Measurements from ENCODE around the gene SOAT2. TPM values are rescaled to one million over a fixed set of nuclear protein-coding genes. Genes with fewer than 3 reads are reported as not detected.
A peak's percentile ranks its signal among the peaks of the same experiment; 100 is the strongest.

Gene SOAT2
- total RNA-seq, 1 experiment from 2014 or later = 0.06 TPM

DNA sequence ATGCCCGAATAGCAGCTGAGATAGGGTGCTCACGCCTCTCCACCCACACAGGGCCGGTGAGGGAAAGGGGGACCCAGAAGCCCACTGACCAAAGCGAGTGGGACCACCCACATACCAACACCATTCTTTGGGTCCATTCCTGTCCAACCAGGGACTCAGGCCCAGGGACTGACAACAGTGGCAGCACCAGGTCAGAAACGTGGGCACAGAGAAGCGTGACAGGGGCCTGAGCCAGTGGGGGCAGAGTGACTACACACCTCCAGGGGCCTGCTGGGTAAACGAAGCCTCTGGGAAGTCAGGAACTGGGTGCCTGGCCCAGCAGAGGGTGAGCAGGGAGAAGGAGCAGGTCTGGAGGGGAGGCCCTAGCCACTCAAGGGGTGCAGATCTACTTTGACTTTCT, 37.8 kb upstream of the SOAT2 start:
- DNase-seq (ENCODE audit: low spot score) = no peak

DNA sequence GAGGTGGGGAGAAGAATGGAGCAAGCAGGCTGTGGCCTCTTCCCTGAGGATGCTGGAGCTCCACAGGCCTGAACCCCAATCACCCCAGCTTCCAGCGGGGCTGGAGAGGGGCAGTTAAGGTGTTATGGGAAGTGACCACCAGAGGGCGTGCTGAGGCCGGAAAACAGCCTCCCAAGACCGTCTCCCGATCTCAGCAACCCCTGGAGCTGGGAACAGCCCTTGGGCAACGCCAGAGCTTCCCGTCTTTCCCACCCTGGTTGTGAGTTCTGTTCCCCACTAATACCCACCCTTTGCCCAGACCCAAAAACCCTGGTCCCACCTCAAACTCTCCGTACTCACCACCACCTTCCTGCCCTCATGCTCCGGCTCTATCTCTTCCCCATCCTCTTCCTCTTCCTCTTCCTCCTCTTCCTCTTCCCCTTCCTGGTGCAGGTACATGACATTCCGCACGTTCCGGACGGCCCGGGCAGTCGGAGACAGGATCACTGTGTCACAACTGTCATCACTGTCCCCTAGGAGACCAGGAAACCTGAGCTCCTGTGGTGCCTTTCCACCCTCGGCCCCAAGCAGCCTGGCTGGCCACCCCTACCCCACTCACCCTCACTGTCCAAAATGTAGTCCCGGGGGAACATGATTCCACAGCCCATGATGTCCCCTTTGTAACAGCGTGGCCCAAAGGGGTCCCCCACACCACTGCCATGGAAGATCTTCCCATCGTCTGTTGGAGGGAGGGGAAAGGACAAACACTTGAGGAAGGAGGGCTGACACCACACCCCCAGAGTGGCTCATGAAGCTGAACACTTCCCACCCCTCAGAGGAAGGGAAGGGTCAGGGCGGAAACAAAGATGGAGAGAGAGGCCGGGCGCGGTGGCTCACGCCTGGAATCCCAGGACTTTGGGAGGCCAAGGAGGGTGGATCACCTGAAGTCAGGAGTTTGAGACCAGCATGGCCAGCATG, 37.0 kb upstream of the SOAT2 start:
- DNase-seq (ENCODE audit: low spot score) = peak; percentile 71

DNA sequence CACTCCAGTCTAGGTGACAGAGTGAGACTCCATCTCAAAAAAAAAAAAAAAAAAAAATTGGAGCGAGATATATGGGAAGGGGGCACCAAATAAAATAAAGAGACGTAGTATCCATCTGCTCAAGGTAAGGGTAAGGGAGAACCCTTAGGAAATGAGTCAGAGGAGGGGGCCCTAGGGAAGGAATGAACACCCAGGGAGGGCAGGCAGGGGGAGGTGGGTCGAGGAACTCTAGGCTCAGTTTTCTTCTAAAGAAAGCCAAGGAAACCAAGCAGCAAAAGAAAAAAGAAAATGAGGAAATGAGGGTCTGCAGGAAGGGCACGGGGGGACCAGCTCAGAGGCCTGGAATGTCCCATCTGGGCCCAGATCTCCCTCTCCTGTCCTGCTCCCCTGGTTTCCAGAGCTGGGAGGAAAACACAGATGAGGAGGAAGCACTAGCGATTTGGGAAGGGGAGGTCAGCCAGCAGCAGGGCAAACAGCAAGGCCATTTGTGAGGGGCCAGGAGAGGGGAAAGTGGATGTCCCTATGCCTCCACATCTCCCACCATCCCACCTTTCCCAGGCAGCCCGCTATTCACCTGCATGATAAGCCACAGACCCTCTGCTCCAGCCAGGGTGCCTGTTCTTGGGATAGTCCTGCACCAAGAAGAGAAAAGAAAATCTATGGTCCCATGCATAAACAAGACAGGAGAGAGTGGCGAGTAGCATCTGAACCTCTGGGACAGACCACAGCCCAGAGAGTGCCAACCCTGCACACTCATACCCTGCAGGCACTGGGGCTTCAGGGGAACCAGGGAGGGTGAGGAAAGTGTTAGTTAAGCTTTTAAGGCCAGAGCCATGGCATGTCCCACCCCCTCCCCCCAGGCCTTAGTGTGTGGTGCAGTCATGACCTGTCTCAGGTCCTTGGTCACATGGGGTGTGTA, 36.0 kb upstream of the SOAT2 start:
- DNase-seq (ENCODE audit: low spot score) = no peak

DNA sequence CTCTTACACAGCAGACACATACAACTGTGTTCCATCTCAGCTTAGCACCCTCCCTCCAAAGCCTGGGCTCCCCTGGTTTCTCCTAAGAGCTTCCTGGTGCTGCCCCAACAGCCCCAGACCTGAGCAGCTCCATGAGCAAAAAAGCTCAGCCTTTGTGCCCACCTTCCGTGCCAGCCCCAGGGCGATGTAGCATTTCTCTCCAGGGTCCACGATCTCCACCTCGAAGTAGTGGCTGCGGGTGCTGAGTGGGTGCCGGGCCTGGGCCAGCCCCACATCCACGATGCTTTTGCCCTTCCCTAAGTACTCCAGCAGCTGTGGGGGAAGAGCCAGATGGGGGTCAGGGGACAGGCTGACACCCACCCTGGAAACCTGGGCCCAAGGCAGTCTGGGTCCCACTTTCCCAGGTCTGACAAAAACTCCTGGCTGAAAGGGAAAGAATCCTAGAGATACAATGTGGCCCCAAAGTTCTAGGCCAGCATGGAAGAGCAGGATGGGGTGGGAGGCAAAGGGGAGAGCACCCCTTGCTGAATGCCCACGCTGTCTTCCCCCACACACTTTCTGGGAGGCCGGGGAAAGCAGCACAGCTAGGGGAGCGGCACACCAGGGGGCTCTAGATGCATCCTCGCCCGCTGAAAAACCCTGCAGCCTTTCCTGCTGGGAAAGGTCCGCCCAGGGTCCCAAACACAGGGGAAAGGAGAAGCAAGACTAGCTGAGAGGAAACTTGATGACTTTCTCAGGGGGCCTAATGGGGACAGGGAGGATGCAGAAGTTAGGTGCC, 35.1 kb upstream of the SOAT2 start:
- no peak for DNase-seq (ENCODE audit: low spot score)

DNA sequence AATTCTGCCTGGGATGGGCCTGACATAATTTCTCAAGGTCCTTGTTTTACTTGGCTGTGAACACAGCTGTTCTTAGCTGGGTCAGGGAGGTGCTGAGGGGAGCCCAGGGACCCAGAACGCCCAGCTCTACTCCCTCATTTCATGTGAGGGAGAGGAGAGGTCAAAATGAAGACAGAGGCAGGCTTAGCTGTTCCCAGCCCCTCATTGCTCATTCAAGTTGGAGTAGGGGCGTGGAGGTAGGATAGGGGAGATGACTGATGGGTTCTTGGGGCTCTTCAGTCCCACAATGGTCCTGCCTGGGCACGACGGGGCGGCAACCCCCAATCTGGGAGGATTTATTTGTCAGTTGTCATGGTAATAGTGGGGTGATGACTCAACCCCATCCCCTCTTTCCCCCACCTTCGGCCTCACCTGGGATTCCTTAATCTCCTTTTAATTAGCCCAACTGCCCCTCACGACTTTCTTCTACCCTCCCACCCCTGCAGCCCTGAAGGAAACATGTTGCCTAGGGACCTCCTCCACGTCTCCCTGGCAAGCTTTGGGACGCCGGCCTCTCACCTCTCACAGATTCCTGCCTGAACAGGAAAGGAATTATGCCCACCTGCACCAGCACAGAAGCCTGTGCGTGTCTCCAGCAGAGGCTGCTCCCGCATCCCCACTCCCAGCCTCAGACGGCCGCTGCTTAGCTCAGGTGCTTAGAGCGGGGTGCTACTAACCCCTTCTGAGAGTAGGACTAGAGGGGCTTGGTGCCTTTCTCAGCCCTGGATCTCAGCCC, 34.3 kb upstream of the SOAT2 start:
- DNase-seq (ENCODE audit: low spot score) = no peak

DNA sequence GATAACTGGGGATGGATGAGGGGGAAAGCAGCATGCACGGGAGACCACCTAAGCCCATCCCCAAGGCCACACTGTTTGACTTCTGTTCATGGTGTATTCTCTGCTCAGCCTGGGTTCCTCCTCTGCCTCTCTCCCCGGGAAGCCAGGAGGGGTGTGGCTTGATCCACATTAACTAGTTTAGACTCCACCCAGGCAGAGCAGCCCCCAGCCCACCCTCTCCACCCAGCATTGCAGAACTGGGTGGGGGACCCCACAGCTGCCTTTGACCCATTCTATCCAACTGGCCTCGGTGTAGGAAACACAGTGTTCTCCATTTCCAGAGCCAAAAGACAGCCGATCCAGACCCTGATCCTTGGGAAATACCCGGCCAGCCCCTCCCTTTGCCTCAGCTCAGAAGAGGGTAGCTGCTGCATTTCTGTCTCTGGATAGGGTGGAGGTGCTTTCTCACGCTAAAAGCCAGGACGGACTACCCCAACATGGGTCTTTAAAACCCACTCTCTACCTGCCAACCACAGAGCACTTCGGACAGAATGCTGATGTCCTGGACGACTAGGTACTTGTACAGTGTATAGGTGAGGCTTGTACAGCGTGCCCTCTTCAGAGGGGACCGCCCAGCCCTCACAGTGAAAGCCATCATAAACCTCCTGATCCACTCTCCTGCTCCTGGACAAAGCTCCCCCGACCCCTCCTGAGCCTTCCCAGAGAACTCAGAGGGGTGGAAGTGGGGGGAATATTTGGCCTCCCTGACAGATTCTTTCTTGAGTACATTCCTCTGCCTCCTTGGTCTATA, 33.5 kb upstream of the SOAT2 start:
- no peak for DNase-seq (ENCODE audit: low spot score)

DNA sequence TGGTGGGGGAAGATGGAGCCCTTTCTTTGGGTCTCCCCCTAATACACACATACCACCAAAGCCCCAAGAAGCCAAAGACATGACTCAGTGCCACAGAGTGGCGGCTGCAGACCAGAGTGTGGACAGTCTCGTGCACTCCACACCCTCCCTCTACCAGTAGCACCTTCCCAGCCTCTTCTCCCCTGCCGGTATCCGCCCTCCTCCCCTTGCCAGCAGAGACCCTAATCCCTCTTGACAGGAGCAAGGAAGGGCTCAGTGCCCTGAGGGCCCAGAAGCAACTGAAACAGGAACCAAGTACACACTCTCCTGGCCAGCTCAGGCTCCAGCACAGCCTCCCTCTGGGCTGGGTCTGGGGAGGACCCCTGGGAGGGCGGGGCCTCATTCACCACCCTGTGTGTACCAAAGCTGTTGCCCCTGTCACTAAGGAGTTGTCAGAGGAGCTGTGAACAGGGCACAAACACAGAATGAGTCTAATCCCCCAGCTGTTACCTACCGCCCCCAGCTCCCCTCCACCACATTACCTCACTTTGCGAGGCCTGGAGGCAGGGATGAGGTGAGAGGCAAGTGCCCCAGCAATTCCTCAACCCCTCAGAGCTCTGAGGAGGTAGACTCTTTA, 32.3 kb upstream of the SOAT2 start:
- no peak for DNase-seq (ENCODE audit: low spot score)

DNA sequence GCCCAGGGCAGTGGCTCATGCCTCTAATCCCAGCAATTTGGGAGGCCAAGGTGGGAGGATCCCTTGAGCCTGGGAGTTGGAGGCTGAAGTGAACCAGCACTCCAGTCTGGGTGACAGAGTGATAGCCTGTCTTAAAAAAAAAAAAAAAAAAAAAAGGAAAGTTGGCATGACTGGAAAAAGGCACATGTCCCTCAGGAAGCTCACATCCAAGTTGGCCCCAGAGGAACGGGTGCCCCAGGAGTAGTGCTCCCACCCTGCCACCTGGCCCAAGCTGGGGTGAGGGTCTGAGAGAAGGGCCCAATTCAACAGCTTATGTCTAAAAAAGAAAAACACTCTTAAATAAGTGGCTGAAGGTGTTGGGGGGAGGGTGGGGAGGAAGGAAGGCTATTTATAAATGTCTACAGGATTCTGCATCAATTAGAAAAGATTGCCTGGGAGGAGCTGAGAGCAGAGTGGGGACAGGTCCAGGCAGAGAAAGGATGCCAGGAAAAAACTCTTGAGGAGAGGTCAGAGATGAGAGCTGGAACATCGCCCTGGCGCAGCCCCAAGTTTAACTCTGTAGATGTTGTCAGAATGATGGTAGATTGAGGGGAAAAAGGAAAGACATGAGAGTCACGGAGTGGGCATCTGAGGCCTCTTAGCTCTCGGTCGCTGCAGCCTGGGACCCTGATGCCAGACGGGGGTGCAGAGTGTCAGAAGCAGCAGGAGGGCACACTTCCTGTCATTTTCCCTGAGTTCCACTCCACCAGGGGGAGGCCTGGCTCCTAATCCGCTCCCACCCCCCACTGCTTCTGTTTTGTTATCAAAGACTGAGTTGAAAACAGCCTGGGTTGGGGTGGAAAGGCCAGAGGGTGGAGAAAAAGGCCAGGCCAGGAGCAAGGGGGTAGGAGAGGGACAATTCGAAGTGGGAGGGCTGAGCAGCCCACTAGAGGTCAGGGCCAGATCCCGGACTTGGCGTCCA, 31.4 kb upstream of the SOAT2 start:
- no peak for DNase-seq (ENCODE audit: low spot score)

DNA sequence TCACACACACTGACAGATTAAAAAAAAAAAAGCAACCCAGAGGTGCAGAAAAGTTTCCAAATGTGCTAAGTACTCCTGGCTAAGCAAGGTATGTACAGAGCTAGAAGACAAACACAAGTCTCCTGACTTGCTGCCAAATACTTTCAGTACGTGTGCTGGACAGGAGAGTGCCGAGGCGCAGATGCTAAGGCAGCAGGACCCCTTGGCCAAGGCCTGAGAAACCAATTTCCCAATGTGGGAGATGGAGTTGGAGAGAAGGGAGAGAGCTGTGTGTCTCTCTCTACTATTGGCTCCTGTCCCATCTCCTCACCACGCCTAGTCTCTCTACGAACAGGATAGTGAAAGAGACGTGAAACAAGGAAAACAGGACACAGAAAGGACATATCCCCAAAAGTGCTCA, 29.4 kb upstream of the SOAT2 start:
- DNase-seq (ENCODE audit: low spot score) = no peak

DNA sequence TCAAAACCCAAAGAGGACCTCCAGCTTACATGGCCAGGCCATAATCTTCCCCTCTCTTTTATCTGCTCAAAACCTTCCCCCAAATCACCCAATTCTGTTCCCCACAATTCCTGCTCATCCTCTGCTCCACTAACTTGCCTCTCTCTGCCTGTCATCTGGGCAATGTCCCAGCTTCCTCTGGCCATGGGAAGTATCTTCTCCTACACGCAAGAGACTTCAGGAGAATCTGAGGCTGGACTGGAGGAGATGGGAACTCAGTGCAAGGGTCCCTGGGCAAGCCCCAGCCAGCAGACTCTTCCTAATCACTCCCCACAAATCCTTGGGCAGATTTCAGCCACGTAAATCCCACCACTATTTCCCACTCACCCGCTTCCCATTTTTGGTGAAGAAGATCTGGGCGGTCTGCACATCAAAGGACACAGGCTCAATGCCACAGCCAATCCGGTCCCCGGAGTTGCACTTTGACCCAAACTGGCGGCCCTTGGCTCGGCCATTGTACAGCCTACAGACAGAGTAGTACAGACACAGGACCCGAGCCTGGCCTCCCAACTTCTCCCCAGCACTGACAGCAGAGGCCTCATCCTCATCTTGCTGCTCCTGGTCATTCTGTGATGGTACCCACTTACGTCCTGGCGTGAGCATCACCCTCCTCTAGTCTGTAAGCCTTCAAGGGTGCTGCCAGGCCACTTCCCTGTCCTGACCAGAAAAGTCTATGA, 28.8 kb upstream of the SOAT2 start:
- DNase-seq (ENCODE audit: low spot score) = no peak

DNA sequence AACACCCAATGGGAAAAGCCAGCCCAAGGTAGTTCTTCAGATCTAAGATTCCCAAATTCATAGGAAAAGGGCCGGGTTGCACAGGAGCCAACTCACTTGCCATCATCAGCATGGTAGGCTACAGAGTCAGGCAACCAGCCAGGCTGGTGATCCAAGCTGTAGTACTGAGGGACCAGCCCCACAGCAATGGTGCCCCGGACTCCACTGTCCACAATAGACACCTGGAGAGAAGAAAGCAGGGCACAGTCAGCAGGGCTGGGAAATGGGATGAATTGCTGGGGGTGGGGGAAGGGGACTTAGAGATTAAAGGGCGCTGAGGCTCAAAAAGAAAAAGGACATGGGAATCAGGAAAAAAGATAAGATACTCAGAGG, 28.3 kb upstream of the SOAT2 start:
- DNase-seq (ENCODE audit: low spot score) = no peak

DNA sequence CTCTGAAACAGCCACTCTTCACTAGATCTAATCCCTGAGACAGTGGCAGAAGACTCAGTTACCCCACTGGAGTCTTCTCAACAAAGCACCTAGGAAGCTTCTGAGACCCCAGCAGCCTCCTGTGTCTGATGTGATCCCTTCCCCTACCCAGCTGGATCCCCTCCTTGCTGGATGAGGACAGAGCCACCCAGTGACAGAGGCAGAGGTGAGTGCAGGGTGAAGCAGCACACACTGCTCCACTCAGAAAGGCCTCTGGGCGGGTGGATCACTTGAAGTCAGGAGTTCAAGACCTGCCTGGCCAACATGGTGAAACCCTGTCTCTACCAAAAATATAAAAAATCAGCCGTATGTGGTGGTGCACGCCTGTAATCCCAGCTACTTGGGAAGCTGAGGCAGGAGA, 26.8 kb upstream of the SOAT2 start:
- DNase-seq (ENCODE audit: low spot score) = no peak

DNA sequence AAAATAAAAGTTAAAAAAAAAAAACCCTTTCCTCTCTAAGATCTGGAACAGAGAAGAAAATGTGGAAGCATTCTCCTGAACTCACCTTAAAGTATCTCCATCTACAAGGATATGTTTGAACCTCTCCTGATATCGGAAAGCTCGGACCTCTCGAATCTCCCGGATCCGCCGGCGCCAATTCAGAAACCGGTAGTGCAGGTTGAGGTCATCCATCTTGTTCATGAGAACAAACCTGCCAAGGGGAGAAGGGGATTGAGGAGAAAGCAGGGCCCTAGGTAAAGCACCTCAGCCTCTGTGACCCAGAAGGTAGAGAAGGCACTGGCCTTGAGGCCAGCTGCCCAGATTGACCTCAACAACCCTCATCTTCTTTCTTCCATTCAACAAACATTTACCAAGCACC, 26.3 kb upstream of the SOAT2 start:
- no peak for DNase-seq (ENCODE audit: low spot score)

DNA sequence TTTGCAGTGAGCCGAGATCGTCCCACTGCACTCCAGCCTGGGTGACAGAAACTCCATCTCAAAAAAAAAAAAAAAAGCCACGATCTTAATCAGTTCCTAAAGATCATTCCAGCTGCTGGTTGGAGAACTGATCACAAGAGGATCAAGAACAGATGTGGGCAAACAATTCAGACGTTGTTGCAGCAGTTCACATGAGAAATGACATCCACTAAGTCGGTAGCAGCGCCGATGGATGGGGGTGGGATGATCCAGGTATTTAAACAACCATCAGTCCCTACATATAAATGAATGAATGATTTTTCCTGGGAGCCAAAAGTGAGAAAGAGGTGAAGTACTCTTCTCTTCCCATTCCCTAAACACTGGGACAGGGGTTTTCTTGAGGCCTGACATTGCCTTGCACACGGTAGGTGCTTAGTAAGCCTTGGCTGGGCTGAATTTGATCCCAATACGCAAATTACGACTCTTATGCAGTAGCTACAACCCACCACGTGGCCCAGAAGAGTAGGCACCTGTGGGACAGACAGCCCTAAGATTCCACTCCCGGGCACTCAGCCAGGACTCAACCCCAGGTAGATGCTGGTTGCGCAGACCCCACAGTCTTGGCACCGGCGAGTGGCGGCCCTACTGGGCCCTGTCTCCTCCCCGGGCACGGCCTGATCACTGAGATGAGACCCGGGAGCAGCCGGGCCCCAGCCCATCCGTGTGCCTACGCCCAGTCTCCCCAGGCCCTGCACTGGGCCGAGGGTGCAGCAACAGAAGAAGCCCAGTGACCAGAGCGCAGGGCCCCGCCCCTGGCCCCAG, 24.7 kb upstream of the SOAT2 start:
- no peak for DNase-seq (ENCODE audit: low spot score)

DNA sequence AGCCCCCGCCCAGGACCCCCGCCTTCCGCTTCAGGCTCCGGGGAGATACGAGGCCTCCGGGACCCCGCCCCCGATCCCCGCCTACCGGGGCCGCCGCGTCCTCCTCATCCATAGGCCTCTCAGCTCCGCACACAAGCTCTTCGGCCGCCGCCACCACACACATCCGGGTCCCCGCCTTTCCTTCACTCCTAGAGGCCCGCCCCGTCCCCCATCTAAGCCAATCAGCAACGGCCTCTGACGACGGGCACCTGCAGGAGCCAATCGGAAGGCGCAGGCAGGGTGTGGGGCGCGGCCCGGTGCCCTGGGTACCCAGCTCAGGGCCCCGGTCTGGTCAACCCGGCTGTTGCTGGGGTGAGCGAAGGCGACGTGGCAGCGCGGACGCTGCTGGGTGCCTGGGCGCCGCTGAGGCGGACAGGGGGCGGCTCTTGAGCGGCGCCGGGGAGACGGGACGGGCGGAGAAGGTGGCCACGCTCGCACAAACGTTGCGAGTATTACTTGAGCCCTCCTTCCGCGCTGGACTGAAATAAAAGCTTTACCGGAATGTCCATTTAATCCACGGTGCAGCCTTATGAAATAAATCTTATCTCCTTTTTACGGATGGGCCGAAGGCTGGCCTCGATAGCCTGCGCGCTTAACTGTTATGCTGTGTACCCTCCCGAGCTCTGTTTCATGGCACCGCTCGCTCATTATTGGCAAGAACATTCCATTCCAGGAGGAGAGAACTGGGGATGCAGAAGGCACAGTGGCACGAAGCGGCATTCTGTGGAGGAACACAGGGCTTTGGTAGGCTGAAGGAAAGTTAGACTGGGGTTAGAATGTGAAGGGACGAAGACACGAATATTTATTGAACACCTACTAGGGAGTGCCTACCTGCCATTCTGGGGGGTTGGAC, 23.8 kb upstream of the SOAT2 start, which contains the start of gene SPRYD3:
SPRYD3 (minus strand) TSS at position 165 of the 892 bp plus-strand sequence; CDS start at position 108, 57 bp downstream.
- peak; percentile 93 for DNase-seq (ENCODE audit: low spot score)

DNA sequence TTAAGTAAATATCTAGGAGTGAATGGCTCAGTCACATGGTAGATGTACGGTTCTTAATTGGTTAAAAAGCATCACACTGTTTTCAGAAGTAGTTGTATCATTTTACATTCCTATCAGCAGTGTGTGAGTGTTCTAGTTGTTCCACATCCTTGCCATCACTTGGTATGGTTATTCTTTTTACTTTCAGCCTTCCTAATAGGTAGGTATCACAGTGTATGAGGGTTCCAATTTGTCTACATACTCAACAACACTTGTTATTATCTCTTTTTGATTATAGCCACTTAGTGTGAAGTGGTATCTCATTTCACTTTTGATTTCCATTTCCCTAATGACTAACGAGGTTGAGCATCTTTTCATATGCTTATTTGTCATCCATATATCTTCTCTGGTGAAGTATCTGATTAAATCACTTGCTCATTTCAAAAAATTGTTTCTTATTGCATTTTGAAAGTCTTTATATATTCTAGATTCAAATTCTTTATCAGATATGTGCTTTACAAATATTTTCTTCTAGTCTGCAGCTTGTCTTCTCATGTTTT, 20.6 kb upstream of the SOAT2 start:
- no peak for DNase-seq (ENCODE audit: low spot score)

Measured in H4 (cell line).